Measurements from ENCODE around the gene LDB2. TPM values are rescaled to one million over a fixed set of nuclear protein-coding genes. Genes with fewer than 3 reads are reported as not detected.

Gene LDB2
- total RNA-seq, 1 donor from 2014 or later = 55.8 TPM

DNA sequence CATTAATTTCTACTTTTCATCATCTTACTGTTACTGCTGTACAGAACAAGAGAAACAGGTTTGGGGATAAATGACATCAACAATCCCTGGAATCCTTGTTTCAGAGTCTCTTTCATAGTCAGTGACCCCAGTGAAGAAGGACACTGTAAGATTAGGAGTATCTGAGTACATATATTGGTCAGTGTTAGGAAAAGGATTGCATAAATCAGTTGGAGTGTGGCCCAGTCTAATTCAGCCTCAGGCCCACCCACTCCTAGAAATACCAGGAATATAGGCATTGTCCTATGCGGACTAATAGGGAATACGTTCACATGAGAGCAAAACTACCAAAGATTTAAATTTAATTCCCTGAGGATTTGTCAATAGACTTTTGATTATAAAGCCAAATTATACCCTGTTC lies 237.8 kb downstream of the LDB2 start:
- Histone ChIP-seq H3K27ac (ENCODE audit: low read depth, low read length) (no peak overlapping the region), H3K4me1 (ENCODE audit: control insufficient read depth in 3 of 3, insufficient read depth in 3 of 3, low read length in 3 of 3) (peaks cover 0 to 3% (median 0%) of the 10 kb centered on the region in 3 donors), H3K27me3 (ENCODE audit: control insufficient read depth in 3 of 3, insufficient read depth in 3 of 3, low read length in 3 of 3) (no peaks in the 10 kb centered on the region), H3K36me3 (ENCODE audit: control insufficient read depth in 3 of 3, insufficient read depth in 3 of 3, low read length in 3 of 3) (no peaks in the 10 kb centered on the region), H3K4me3 (ENCODE audit: low read length in 3 of 3) (no peak overlapping the region), H3K9ac (ENCODE audit: low read depth in 1 of 3, low read length in 3 of 3) (no peak overlapping the region), H3K9me3 (ENCODE audit: control insufficient read depth in 3 of 3, low read length in 3 of 3) (no peaks in the 10 kb centered on the region)

DNA sequence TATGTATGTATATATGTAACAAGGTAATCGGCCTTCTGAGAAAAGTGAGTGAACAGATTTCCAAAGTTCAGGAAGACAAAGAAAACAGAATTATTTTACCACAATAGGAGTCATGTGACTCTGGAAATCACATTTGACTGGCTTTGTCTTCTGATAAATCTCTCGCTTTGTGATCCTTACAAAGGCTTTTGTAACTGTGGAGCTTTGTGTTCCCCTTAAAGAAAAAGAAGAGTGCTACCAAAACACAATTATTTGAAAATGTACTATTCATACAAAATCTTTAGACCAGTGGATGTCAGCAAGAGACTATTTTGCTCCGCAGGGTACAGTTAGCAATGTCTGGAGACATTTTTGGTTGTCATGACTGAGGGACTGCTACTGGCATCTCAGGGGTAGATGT lies 238.8 kb downstream of the LDB2 start:
- no peak overlapping the region for H3K4me3 ChIP-seq (ENCODE audit: low read length in 3 of 3)
- H3K27me3 ChIP-seq (ENCODE audit: control insufficient read depth in 3 of 3, insufficient read depth in 3 of 3, low read length in 3 of 3) = no peaks in the 10 kb centered on the region
- no peaks in the 10 kb centered on the region for H3K9me3 ChIP-seq (ENCODE audit: control insufficient read depth in 3 of 3, low read length in 3 of 3)
- peaks cover 0 to 3% (median 0%) of the 10 kb centered on the region in 3 donors for H3K4me1 ChIP-seq (ENCODE audit: control insufficient read depth in 3 of 3, insufficient read depth in 3 of 3, low read length in 3 of 3)
- H3K9ac ChIP-seq (ENCODE audit: low read depth in 1 of 3, low read length in 3 of 3) = no peak overlapping the region
- H3K27ac ChIP-seq (ENCODE audit: low read depth, low read length) = no peak overlapping the region
- no peaks in the 10 kb centered on the region for H3K36me3 ChIP-seq (ENCODE audit: control insufficient read depth in 3 of 3, insufficient read depth in 3 of 3, low read length in 3 of 3)

DNA sequence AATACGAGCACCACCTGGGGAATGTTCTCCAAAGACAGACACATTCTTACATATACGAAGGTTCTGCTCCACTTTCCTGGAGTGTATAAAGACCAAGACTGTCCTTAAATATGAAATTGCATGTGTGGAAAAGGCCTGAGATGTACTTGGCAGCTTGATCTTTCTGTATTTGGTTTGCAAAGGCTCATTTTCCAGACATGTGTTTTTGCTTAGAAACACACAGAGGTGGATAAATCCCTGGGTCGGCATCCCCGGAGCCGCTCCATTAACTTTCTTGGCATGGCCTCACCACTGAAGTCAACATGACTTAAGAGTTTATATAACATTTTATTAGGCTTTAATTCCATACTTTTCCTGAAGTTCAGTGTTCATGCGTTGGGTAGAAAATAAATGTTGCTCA lies 239.4 kb downstream of the LDB2 start:
- H3K9me3 ChIP-seq (ENCODE audit: control insufficient read depth in 3 of 3, low read length in 3 of 3) = no peaks in the 10 kb centered on the region
- no peaks in the 10 kb centered on the region for H3K36me3 ChIP-seq (ENCODE audit: control insufficient read depth in 3 of 3, insufficient read depth in 3 of 3, low read length in 3 of 3)
- H3K9ac ChIP-seq (ENCODE audit: low read depth in 1 of 3, low read length in 3 of 3) = no peak overlapping the region
- no peak overlapping the region for H3K4me3 ChIP-seq (ENCODE audit: low read length in 3 of 3)
- no peaks in the 10 kb centered on the region for H3K27me3 ChIP-seq (ENCODE audit: control insufficient read depth in 3 of 3, insufficient read depth in 3 of 3, low read length in 3 of 3)
- H3K4me1 ChIP-seq (ENCODE audit: control insufficient read depth in 3 of 3, insufficient read depth in 3 of 3, low read length in 3 of 3) = peaks cover 0 to 3% (median 0%) of the 10 kb centered on the region in 3 donors
- H3K27ac ChIP-seq (ENCODE audit: low read depth, low read length) = no peak overlapping the region

DNA sequence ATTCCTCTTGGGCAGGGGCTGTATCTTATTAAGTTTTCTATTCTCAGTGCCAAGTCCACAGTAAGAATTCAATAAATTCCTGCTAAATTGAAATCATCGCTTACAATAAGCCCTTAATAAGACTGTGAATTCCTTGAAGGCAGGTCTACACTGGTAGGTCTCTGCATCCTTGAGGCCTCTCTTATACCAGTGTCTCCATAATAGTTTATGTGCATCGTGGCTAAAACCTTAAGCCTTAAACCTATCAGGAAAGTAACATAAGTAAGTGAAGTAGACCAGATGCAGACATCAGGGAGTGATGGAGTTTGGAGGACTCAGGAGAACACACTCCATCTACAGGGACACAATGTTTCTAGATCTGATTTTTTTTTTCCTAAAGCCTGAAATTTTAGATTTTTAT lies 240.3 kb downstream of the LDB2 start:
- no peak overlapping the region for H3K27ac ChIP-seq (ENCODE audit: low read depth, low read length)

DNA sequence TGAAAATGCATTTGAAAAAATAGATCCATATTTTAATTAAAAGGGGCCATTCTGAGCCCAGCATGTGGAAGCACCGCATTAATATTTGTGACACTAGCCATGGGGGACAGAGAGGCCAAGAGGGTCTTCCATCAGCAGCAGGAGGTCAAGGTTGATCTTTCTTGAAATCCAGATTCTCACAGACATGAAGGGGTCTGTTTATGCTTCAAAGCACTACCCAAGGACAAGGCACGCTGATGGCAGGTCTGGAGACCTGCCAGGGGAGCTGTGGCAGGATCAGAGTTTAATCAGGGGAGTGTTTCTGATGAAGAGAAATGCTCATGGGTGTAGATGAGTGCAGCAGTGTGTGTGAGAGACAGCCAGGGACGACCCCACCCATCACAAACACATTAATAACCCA lies 243.3 kb downstream of the LDB2 start:
- H3K27me3 ChIP-seq (ENCODE audit: control insufficient read depth in 3 of 3, insufficient read depth in 3 of 3, low read length in 3 of 3) = no peaks in the 10 kb centered on the region
- H3K36me3 ChIP-seq (ENCODE audit: control insufficient read depth in 3 of 3, insufficient read depth in 3 of 3, low read length in 3 of 3) = no peaks in the 10 kb centered on the region
- H3K9ac ChIP-seq (ENCODE audit: low read depth in 1 of 3, low read length in 3 of 3) = no peak overlapping the region
- peaks cover 0 to 3% (median 0%) of the 10 kb centered on the region in 3 donors for H3K4me1 ChIP-seq (ENCODE audit: control insufficient read depth in 3 of 3, insufficient read depth in 3 of 3, low read length in 3 of 3)
- no peak overlapping the region for H3K27ac ChIP-seq (ENCODE audit: low read depth, low read length)
- no peaks in the 10 kb centered on the region for H3K9me3 ChIP-seq (ENCODE audit: control insufficient read depth in 3 of 3, low read length in 3 of 3)
- no peak overlapping the region for H3K4me3 ChIP-seq (ENCODE audit: low read length in 3 of 3)

More for the DNA sequence above, 240.3 kb downstream of the LDB2 start:
- no peak overlapping the region for H3K9ac ChIP-seq (ENCODE audit: low read depth in 1 of 3, low read length in 3 of 3)
- no peak overlapping the region for H3K4me3 ChIP-seq (ENCODE audit: low read length in 3 of 3)
- peaks cover 0 to 3% (median 0%) of the 10 kb centered on the region in 3 donors for H3K4me1 ChIP-seq (ENCODE audit: control insufficient read depth in 3 of 3, insufficient read depth in 3 of 3, low read length in 3 of 3)
- no peaks in the 10 kb centered on the region for H3K27me3 ChIP-seq (ENCODE audit: control insufficient read depth in 3 of 3, insufficient read depth in 3 of 3, low read length in 3 of 3)
- no peaks in the 10 kb centered on the region for H3K36me3 ChIP-seq (ENCODE audit: control insufficient read depth in 3 of 3, insufficient read depth in 3 of 3, low read length in 3 of 3)
- H3K9me3 ChIP-seq (ENCODE audit: control insufficient read depth in 3 of 3, low read length in 3 of 3) = no peaks in the 10 kb centered on the region

DNA sequence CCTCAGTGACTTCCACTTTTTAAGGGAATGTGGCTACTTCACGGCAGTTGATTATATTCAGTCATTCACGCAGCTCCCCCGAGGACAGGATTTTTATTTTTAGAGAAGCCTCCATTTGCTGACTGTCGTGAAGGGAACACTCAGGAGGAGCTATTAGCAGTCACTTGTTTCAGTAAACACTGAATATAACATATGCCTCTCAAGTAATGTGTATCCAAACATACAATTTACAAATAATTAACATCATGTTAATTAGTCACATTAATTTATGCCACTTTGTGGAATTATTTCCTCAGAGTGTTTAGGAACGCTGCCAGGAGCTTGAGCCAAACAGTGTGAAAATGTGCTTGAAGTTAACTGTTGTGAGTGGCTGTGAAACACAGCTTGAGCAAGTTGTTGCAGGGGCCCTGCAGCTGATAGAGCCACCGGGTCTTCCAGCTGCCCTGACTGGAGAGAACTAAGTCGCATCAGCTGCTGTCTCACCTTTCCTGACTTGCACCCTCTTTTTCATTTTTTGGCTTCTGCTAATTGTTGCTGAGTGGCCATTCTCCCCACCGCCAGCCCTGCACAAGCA lies 245.6 kb downstream of the LDB2 start:
- Histone ChIP-seq H3K4me3 (ENCODE audit: low read length in 3 of 3) (no peak overlapping the region), H3K9ac (ENCODE audit: low read depth in 1 of 3, low read length in 3 of 3) (no peak overlapping the region), H3K4me1 (ENCODE audit: control insufficient read depth in 3 of 3, insufficient read depth in 3 of 3, low read length in 3 of 3) (no peaks in the 10 kb centered on the region), H3K36me3 (ENCODE audit: control insufficient read depth in 3 of 3, insufficient read depth in 3 of 3, low read length in 3 of 3) (no peaks in the 10 kb centered on the region), H3K9me3 (ENCODE audit: control insufficient read depth in 3 of 3, low read length in 3 of 3) (no peaks in the 10 kb centered on the region), H3K27ac (ENCODE audit: low read depth, low read length) (no peak overlapping the region), H3K27me3 (ENCODE audit: control insufficient read depth in 3 of 3, insufficient read depth in 3 of 3, low read length in 3 of 3) (no peaks in the 10 kb centered on the region)

DNA sequence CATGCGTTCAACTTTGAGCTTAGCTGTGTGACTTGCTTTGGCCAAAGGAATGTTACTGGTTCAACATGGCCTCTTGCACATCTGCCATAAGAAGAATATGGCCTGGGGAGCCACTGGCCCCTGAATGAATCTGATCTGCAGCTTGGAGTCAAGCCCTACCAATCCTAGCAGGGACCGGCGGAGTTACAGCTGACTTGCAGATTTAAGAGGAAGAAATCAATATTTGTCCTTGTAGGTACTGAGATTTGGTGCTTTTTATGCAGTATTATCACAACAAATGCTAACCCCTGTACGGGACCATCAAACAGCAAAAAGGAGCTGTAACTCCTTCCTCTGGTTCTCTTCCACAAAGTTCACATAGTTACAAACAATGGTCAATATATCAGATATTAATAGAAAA lies 252.0 kb downstream of the LDB2 start:
- H3K9ac ChIP-seq (ENCODE audit: low read depth in 1 of 3, low read length in 3 of 3) = no peak overlapping the region
- H3K4me3 ChIP-seq (ENCODE audit: low read length in 3 of 3) = no peak overlapping the region
- no peak overlapping the region for H3K27ac ChIP-seq (ENCODE audit: low read depth, low read length)
- H3K27me3 ChIP-seq (ENCODE audit: control insufficient read depth in 3 of 3, insufficient read depth in 3 of 3, low read length in 3 of 3) = no peaks in the 10 kb centered on the region
- no peaks in the 10 kb centered on the region for H3K9me3 ChIP-seq (ENCODE audit: control insufficient read depth in 3 of 3, low read length in 3 of 3)
- no peaks in the 10 kb centered on the region for H3K36me3 ChIP-seq (ENCODE audit: control insufficient read depth in 3 of 3, insufficient read depth in 3 of 3, low read length in 3 of 3)
- H3K4me1 ChIP-seq (ENCODE audit: control insufficient read depth in 3 of 3, insufficient read depth in 3 of 3, low read length in 3 of 3) = peaks cover 0 to 7% (median 0%) of the 10 kb centered on the region in 3 donors

DNA sequence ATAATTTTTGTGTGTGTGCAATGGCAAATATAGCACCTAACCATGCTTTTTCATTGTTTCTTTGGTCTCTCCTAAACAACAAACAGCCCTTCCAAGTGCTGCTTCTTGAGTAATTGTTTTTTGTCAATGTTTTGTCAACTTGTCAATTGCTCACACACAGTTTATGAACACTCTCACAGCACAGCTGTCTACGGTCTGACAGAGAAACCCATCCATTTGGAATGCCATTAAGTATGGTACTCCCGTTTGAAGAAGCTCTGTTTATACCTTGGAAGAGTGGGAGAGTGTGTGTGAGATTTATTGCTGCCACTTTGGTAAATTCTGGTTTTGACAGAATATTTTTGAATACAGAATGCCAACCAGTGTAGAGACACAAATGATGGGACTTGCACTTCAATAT lies 254.6 kb downstream of the LDB2 start:
- Histone ChIP-seq H3K4me3 (ENCODE audit: low read length in 3 of 3) (no peak overlapping the region), H3K36me3 (ENCODE audit: control insufficient read depth in 3 of 3, insufficient read depth in 3 of 3, low read length in 3 of 3) (no peaks in the 10 kb centered on the region), H3K9ac (ENCODE audit: low read depth in 1 of 3, low read length in 3 of 3) (no peak overlapping the region), H3K27me3 (ENCODE audit: control insufficient read depth in 3 of 3, insufficient read depth in 3 of 3, low read length in 3 of 3) (no peaks in the 10 kb centered on the region), H3K27ac (ENCODE audit: low read depth, low read length) (no peak overlapping the region), H3K9me3 (ENCODE audit: control insufficient read depth in 3 of 3, low read length in 3 of 3) (no peaks in the 10 kb centered on the region), H3K4me1 (ENCODE audit: control insufficient read depth in 3 of 3, insufficient read depth in 3 of 3, low read length in 3 of 3) (peaks cover 0 to 8% (median 0%) of the 10 kb centered on the region in 3 donors)

DNA sequence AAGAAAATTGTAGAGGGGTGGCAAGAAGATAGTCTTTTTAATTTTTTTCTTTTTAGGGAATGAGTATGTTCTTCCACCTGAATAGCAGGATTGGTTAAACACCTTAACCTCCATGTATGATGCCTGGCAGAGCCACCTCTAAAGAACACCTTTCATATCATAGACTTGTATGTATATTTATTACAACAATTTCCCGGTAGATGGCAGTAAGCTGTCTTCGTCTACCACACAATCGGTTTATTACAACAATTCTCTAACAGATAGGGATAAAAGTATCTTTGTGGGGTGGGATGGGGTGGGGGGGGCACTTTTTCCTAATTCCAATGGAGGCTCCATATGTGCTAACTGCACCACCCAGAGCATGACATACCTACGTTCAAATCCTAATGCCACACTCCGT lies 255.5 kb downstream of the LDB2 start:
- no peaks in the 10 kb centered on the region for H3K9me3 ChIP-seq (ENCODE audit: control insufficient read depth in 3 of 3, low read length in 3 of 3)
- H3K36me3 ChIP-seq (ENCODE audit: control insufficient read depth in 3 of 3, insufficient read depth in 3 of 3, low read length in 3 of 3) = no peaks in the 10 kb centered on the region
- H3K27me3 ChIP-seq (ENCODE audit: control insufficient read depth in 3 of 3, insufficient read depth in 3 of 3, low read length in 3 of 3) = no peaks in the 10 kb centered on the region
- no peak overlapping the region for H3K4me3 ChIP-seq (ENCODE audit: low read length in 3 of 3)
- H3K27ac ChIP-seq (ENCODE audit: low read depth, low read length) = no peak overlapping the region
- no peak overlapping the region for H3K9ac ChIP-seq (ENCODE audit: low read depth in 1 of 3, low read length in 3 of 3)
- H3K4me1 ChIP-seq (ENCODE audit: control insufficient read depth in 3 of 3, insufficient read depth in 3 of 3, low read length in 3 of 3) = peaks cover 0 to 8% (median 0%) of the 10 kb centered on the region in 3 donors

DNA sequence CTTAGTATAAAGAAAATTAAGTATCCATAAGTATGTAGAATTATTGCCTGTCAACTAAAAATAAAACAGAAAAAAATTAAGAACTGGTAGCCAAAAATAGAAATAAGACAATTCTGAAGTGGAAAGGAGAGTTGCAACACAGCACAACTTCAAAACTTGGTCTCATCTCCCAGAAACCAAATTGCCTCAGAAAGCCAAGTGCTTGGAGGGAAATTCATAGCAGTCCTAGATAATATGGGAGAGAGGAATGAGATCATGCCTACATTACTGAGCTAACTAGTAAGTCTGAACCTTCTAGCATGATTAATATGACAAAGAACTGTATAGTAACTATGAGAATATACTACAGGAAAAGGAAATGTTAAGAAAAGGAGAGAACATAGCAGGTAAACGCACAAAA lies 256.5 kb downstream of the LDB2 start:
- no peaks in the 10 kb centered on the region for H3K27me3 ChIP-seq (ENCODE audit: control insufficient read depth in 3 of 3, insufficient read depth in 3 of 3, low read length in 3 of 3)
- no peaks in the 10 kb centered on the region for H3K36me3 ChIP-seq (ENCODE audit: control insufficient read depth in 3 of 3, insufficient read depth in 3 of 3, low read length in 3 of 3)
- H3K4me3 ChIP-seq (ENCODE audit: low read length in 3 of 3) = no peak overlapping the region
- H3K9me3 ChIP-seq (ENCODE audit: control insufficient read depth in 3 of 3, low read length in 3 of 3) = no peaks in the 10 kb centered on the region
- H3K9ac ChIP-seq (ENCODE audit: low read depth in 1 of 3, low read length in 3 of 3) = no peak overlapping the region
- H3K4me1 ChIP-seq (ENCODE audit: control insufficient read depth in 3 of 3, insufficient read depth in 3 of 3, low read length in 3 of 3) = peaks cover 0 to 8% (median 0%) of the 10 kb centered on the region in 3 donors
- no peak overlapping the region for H3K27ac ChIP-seq (ENCODE audit: low read depth, low read length)

Measured in skeletal muscle tissue (tissue), 4 donors.